Globus pallidus (tissue), 1 donor: ENCODE measurements around the gene CPEB3.
"Not testable (repeated sequence)": the region's sequence is repeated elsewhere in the genome, so short reads cannot be mapped to it uniquely, and the experiment has no call there.

Experiments
- DNase-seq: peaks from one replicate; pipeline ENCODE4 v3.0.0-alpha.2; 2015; ENCODE audit warnings: low spot score

Gene CPEB3

GRCh38 chr10:92031580-92031979 lies 259.3 kb downstream of the CPEB3 start:
- DNase-seq: no peak

- no peak for DNase-seq
Observed at GRCh38 chr10:92027141-92027540, 263.7 kb downstream of the CPEB3 start.

- DNase-seq: not testable (repeated sequence)
Observed at GRCh38 chr10:92025340-92025739, 265.5 kb downstream of the CPEB3 start.

- DNase-seq: no peak
Observed at GRCh38 chr10:92024700-92025099, 266.2 kb downstream of the CPEB3 start.

- DNase-seq: no peak
Observed at GRCh38 chr10:92014620-92015019, 276.3 kb downstream of the CPEB3 start.

GRCh38 chr10:92011560-92012214 lies 279.2 kb downstream of the CPEB3 start:
- no peak for DNase-seq

- no peak for DNase-seq
Observed at GRCh38 chr10:92010047-92010735, 280.7 kb downstream of the CPEB3 start.

- DNase-seq: no peak
Observed at GRCh38 chr10:92009445-92009844, 281.4 kb downstream of the CPEB3 start.

- no peak for DNase-seq
Observed at GRCh38 chr10:92005978-92006377, 284.9 kb downstream of the CPEB3 start.

- DNase-seq: no peak
Observed at GRCh38 chr10:92003258-92003657, 287.6 kb downstream of the CPEB3 start.

- no peak for DNase-seq
Observed at GRCh38 chr10:92001995-92002394, 288.9 kb downstream of the CPEB3 start.

- DNase-seq: no peak
Observed at GRCh38 chr10:92001581-92001980, 289.3 kb downstream of the CPEB3 start.
